Activated naive CD4-positive, alpha-beta T cell treated with anti-CD3 and anti-CD28 coated beads for 36 hours (primary cell): Measurements from ENCODE around the gene SH3BGRL3. TPM values are rescaled to one million over a fixed set of nuclear protein-coding genes. Genes with fewer than 3 reads are reported as not detected.
"Not testable (repeated sequence)": the region's sequence is repeated elsewhere in the genome, so short reads cannot be mapped to it uniquely, and the experiment has no call there.

Experiments
- CTCF ChIA-PET: fragments of 350-600 bp; sonication (Branson Sonifier 250); formaldehyde crosslinking; loops from one replicate; lab custom pipeline; 2021; ENCODE audit warnings: antibody characterized with exemption; lab: Charles Lee
- DNase-seq: peaks from one replicate; pipeline ENCODE4 v3.0.0-alpha.2; 2020
- H3K27ac Mint-ChIP-seq: one replicate; pipeline ENCODE4 v1.8.0; 2021; ENCODE audit warnings: mild to moderate bottlenecking, mixed read lengths
- H3K27me3 Mint-ChIP-seq: one replicate; pipeline ENCODE4 v1.8.0; 2021; ENCODE audit warnings: low read depth, mixed read lengths
- H3K36me3 Mint-ChIP-seq: one replicate; pipeline ENCODE4 v1.8.0; 2021; ENCODE audit warnings: low read depth, mixed read lengths
- H3K4me1 Mint-ChIP-seq: one replicate; pipeline ENCODE4 v1.8.0; 2021; ENCODE audit warnings: low read depth, mixed read lengths
- H3K4me3 Mint-ChIP-seq: one replicate; pipeline ENCODE4 v1.8.0; 2021; ENCODE audit warnings: mild to moderate bottlenecking, moderate library complexity, mixed read lengths
- H3K9me3 Mint-ChIP-seq: one replicate; pipeline ENCODE4 v1.8.0; 2021; ENCODE audit warnings: mixed read lengths
- intact Hi-C: fragments of 100-400 bp; cut with micrococcal nuclease; formaldehyde crosslinking; loops from one replicate; pipeline ENCODE4 v1.15.1; 2023
- total RNA-seq, 2 experiments: library from RNA; stranded (reverse); gene quantifications; one replicate each; pipeline ENCODE4 v1.2.3, GENCODE V29; 2021

The SH3BGRL3 gene
- total RNA-seq, 2 experiments from 2014 or later: 130 to 132 TPM

- Mint-ChIP-seq H3K9me3 (no peaks in the 10 kb centered on the region), H3K27me3 (no peaks in the 10 kb centered on the region), H3K4me3 (no peak overlapping the region), H3K27ac (no peak overlapping the region), H3K36me3 (peaks cover 8% of the 10 kb centered on the region), H3K4me1 (peaks cover 41% of the 10 kb centered on the region)
- CTCF ChIA-PET: interaction anchor here (0.7 to 12.7 kb wide), 26 partner anchors 9 to 220 kb away, joined by 3 to 210 read pairs (median 5); partner anchors contain the start of genes CEP85, SH3BGRL3, ZNF593 and ZNF593OS
- intact Hi-C loops: loop anchor here (5.0 kb wide), 2 partner anchors 40 to 285 kb away; no protein-coding TSS in a partner anchor
- DNase-seq: no peak
Measured at GRCh38 chr1:26322042-26322331, 42.1 kb downstream of the SH3BGRL3 start.

- intact Hi-C loops: loop anchor here (5.0 kb wide), 2 partner anchors 39 to 286 kb away; no protein-coding TSS in a partner anchor
- peaks cover 28% of the 10 kb centered on the region for H3K4me1 Mint-ChIP-seq
- no peaks in the 10 kb centered on the region for H3K27me3 Mint-ChIP-seq
- DNase-seq: no peak
- no peak overlapping the region for H3K4me3 Mint-ChIP-seq
- CTCF ChIA-PET: interaction anchor here (0.6 to 12.7 kb wide), 5 partner anchors 37 to 1890 kb away, joined by 4 to 210 read pairs (median 18); partner anchors contain the start of genes SH3BGRL3 and ZNF593
- no peak overlapping the region for H3K27ac Mint-ChIP-seq
- H3K36me3 Mint-ChIP-seq: peaks cover 8% of the 10 kb centered on the region
- no peaks in the 10 kb centered on the region for H3K9me3 Mint-ChIP-seq
Measured at GRCh38 chr1:26323382-26323781, 43.5 kb downstream of the SH3BGRL3 start.

- no peak overlapping the region for H3K27ac Mint-ChIP-seq
- H3K4me1 Mint-ChIP-seq: peaks cover 23% of the 10 kb centered on the region
- H3K9me3 Mint-ChIP-seq: no peaks in the 10 kb centered on the region
- DNase-seq: no peak
- H3K4me3 Mint-ChIP-seq: no peak overlapping the region
- H3K36me3 Mint-ChIP-seq: peaks cover 8% of the 10 kb centered on the region
- intact Hi-C loops: loop anchor here (5.0 kb wide), 2 partner anchors 38 to 287 kb away; no protein-coding TSS in a partner anchor
- no peaks in the 10 kb centered on the region for H3K27me3 Mint-ChIP-seq
- CTCF ChIA-PET: interaction anchor here (0.6 to 12.0 kb wide), 3 partner anchors 9 to 47 kb away, joined by 3 to 193 read pairs (median 3); partner anchors contain the start of gene SH3BGRL3
Measured at GRCh38 chr1:26324550-26324949, 44.7 kb downstream of the SH3BGRL3 start.

- Mint-ChIP-seq H3K9me3 (no peaks in the 10 kb centered on the region), H3K4me1 (peaks cover 2% of the 10 kb centered on the region), H3K27ac (no peak overlapping the region), H3K4me3 (no peak overlapping the region), H3K27me3 (no peaks in the 10 kb centered on the region), H3K36me3 (no peaks in the 10 kb centered on the region)
- CTCF ChIA-PET: interaction anchor here (1.6 kb wide), 1 partner anchor 50 kb away, joined by 4 read pairs; no protein-coding TSS in a partner anchor
- DNase-seq: no peak
- intact Hi-C loops: no loop called here
Measured at GRCh38 chr1:26327956-26328362, 48.1 kb downstream of the SH3BGRL3 start.

- CTCF ChIA-PET: interaction anchor here (1.6 kb wide), 1 partner anchor 50 kb away, joined by 4 read pairs; no protein-coding TSS in a partner anchor
Measured at GRCh38 chr1:26328597-26328996, 48.7 kb downstream of the SH3BGRL3 start.

GRCh38 chr1:26329380-26329779 lies 49.5 kb downstream of the SH3BGRL3 start:
- DNase-seq, H3K36me3 Mint-ChIP-seq, H3K27ac Mint-ChIP-seq, H3K4me3 Mint-ChIP-seq, H3K27me3 Mint-ChIP-seq, H3K9me3 Mint-ChIP-seq, H3K4me1 Mint-ChIP-seq, intact Hi-C loops: not testable (repeated sequence)
- CTCF ChIA-PET: interaction anchor here (0.9 to 1.7 kb wide), 2 partner anchors 88 to 160 kb away, joined by 4 to 7 read pairs; partner anchors contain the start of gene ZNF593

More at GRCh38 chr1:26328597-26328996, 48.7 kb downstream of the SH3BGRL3 start:
- intact Hi-C loops: no loop called here
- Mint-ChIP-seq H3K4me1 (no peaks in the 10 kb centered on the region), H3K4me3 (no peak overlapping the region), H3K9me3 (no peaks in the 10 kb centered on the region), H3K36me3 (no peaks in the 10 kb centered on the region), H3K27ac (no peak overlapping the region), H3K27me3 (no peaks in the 10 kb centered on the region)
- DNase-seq: no peak

- intact Hi-C loops: no loop called here
- H3K27me3 Mint-ChIP-seq: no peaks in the 10 kb centered on the region
- H3K27ac Mint-ChIP-seq: no peak overlapping the region
- H3K4me1 Mint-ChIP-seq: no peaks in the 10 kb centered on the region
- H3K36me3 Mint-ChIP-seq: no peaks in the 10 kb centered on the region
- CTCF ChIA-PET: interaction anchor here (0.9 to 1.7 kb wide), 2 partner anchors 87 to 161 kb away, joined by 4 to 7 read pairs; partner anchors contain the start of gene ZNF593
- H3K4me3 Mint-ChIP-seq: no peak overlapping the region
- H3K9me3 Mint-ChIP-seq: no peaks in the 10 kb centered on the region
- DNase-seq: no peak
Measured at GRCh38 chr1:26330276-26330675, 50.4 kb downstream of the SH3BGRL3 start.

Other genes with a start within 250 kb of the SH3BGRL3 start
- gene SLC30A2, start 234.0 kb upstream of the SH3BGRL3 start, total RNA-seq: not detected
- under 1 TPM; 0.33 to 0.40 TPM for gene TRIM63, start 212.5 kb upstream of the SH3BGRL3 start, total RNA-seq
- gene PDIK1L, start 168.3 kb upstream of the SH3BGRL3 start, total RNA-seq: 10 to 100 TPM; 20.5 to 21.4 TPM
- gene FAM110D, start 121.0 kb upstream of the SH3BGRL3 start, total RNA-seq: under 1 TPM in 1 of 2 experiments, not detected in 1; 0.07 TPM
- gene C1orf232, start 111.1 kb upstream of the SH3BGRL3 start, total RNA-seq: not detected
- gene ZNF593, start 110.2 kb upstream of the SH3BGRL3 start, total RNA-seq: 10 to 100 TPM; 24.0 to 26.8 TPM
- gene ZNF593OS, start 108.3 kb upstream of the SH3BGRL3 start, total RNA-seq: not detected
- gene CNKSR1, start 102.6 kb upstream of the SH3BGRL3 start, total RNA-seq: 1 to 10 TPM; 1.5 to 1.8 TPM
- gene CATSPER4, start 89.5 kb upstream of the SH3BGRL3 start, total RNA-seq: not detected
- gene CEP85, start 45.9 kb upstream of the SH3BGRL3 start, total RNA-seq: 10 to 100 TPM; 45.7 to 47.0 TPM
- gene UBXN11, start 26.6 kb downstream of the SH3BGRL3 start, total RNA-seq: 10 to 100 TPM; 26.4 to 26.9 TPM
- gene CD52, start 37.9 kb downstream of the SH3BGRL3 start, total RNA-seq: 100 to 1,000 TPM; 129 to 141 TPM
- under 1 TPM; 0.37 to 0.72 TPM for gene CRYBG2, start 74.0 kb downstream of the SH3BGRL3 start, total RNA-seq
- gene ZNF683, start 92.7 kb downstream of the SH3BGRL3 start, total RNA-seq: not detected
- gene LIN28A, start 130.7 kb downstream of the SH3BGRL3 start, total RNA-seq: not detected
- 10 to 100 TPM; 26.2 to 26.3 TPM for gene DHDDS, start 152.2 kb downstream of the SH3BGRL3 start, total RNA-seq
- gene HMGN2, start 192.4 kb downstream of the SH3BGRL3 start, total RNA-seq: 100 to 1,000 TPM; 883 to 886 TPM
- 10 to 100 TPM; 83.5 to 86.4 TPM for gene RPS6KA1, start 249.7 kb downstream of the SH3BGRL3 start, total RNA-seq